A673 (cell line): Measurements from ENCODE around the gene ACADVL. TPM values are rescaled to one million over a fixed set of nuclear protein-coding genes. Genes with fewer than 3 reads are reported as not detected.
A peak's percentile ranks its signal among the peaks of the same experiment; 100 is the strongest.

Experiments used
- BruUV-seq: library from RNA; stranded (reverse); fragments of 400-500 nt; replicated peaks from 2 replicates; lab custom pipeline; 2021; lab: Mats Ljungman, UMichigan
- CTCF ChIA-PET: fragments of 300-600 bp; sonication (Branson Sonifier 250); formaldehyde crosslinking; loops from one replicate; lab custom pipeline; 2022; ENCODE audit warnings: antibody characterized with exemption; lab: Charles Lee
- POLR2A ChIA-PET: fragments of 300-600 bp; sonication (Branson Sonifier 250); formaldehyde crosslinking; loops from one replicate; lab custom pipeline; 2022; ENCODE audit warnings: antibody characterized with exemption; ENCODE audit not compliant: low non-redundant PET; lab: Charles Lee
- DNase-seq: peaks from one replicate; pipeline ENCODE4 v3.0.0-alpha.2; 2015; ENCODE audit warnings: low spot score
- H3K27ac ChIP-seq: fragments of 200-600 bp; sonication (generic); 2 replicates; pipeline ENCODE4 v1.5.1; 2016; ENCODE audit warnings: mixed run types, low read depth, mild to moderate bottlenecking, mixed read lengths, antibody characterized with exemption, low read length; ENCODE audit not compliant: poor library complexity, severe bottlenecking
- H3K27me3 ChIP-seq: fragments of 200-600 bp; sonication (generic); replicated peaks from 2 replicates; pipeline ENCODE4 v1.6.1; 2017; ENCODE audit warnings: mixed run types, low read depth, mild to moderate bottlenecking, mixed read lengths, antibody characterized with exemption, low read length; ENCODE audit not compliant: insufficient read depth, poor library complexity
- H3K36me3 ChIP-seq: fragments of 200-600 bp; sonication (generic); 2 replicates; pipeline ENCODE4 v1.6.1; 2016; ENCODE audit warnings: mixed run types, mild to moderate bottlenecking, mixed read lengths, antibody characterized with exemption, low read length; ENCODE audit not compliant: insufficient read depth, poor library complexity, severe bottlenecking
- H3K4me1 ChIP-seq: fragments of 200-600 bp; sonication (generic); 2 replicates; pipeline ENCODE4 v1.6.1; 2017; ENCODE audit warnings: mixed run types, mild to moderate bottlenecking, mixed read lengths, antibody characterized with exemption, low read length; ENCODE audit not compliant: insufficient read depth, poor library complexity, severe bottlenecking
- H3K4me3 ChIP-seq: fragments of 200-600 bp; sonication (generic); 2 replicates; pipeline ENCODE4 v1.5.1; 2016; ENCODE audit warnings: low read depth, mixed run types, mild to moderate bottlenecking, mixed read lengths, low read length; ENCODE audit not compliant: poor library complexity, severe bottlenecking
- H3K9me3 ChIP-seq: fragments of 200-600 bp; sonication (generic); 2 replicates; pipeline ENCODE4 v1.6.1; 2016; ENCODE audit warnings: mixed run types, low read depth, mild to moderate bottlenecking, mixed read lengths, antibody characterized with exemption, low read length; ENCODE audit not compliant: poor library complexity, severe bottlenecking
- EZH2 ChIP-seq: fragments of 200-600 bp; sonication (generic); IDR thresholded peaks from 2 replicates; pipeline ENCODE4 v1.6.1; 2017; ENCODE audit warnings: borderline replicate concordance, low read depth, mild to moderate bottlenecking, mixed read lengths, antibody characterized with exemption, low read length; ENCODE audit not compliant: poor library complexity, severe bottlenecking
- intact Hi-C: fragments of 100-400 bp; cut with micrococcal nuclease; formaldehyde crosslinking; loops from one replicate; pipeline ENCODE4 v1.10.0; 2022; ENCODE audit not compliant: unreplicated experiment
- total RNA-seq: library from RNA; stranded (reverse); gene quantifications from 2 replicates; pipeline ENCODE4 v1.2.3, GENCODE V29; 2021
- TF ChIP-seq, protein P1 (sequence below): fragments of 300-800, 200-600 bp; sonication (generic); conservative IDR thresholded peaks from 2 replicates; pipeline ENCODE4 v1.5.1; 2017; ENCODE audit warnings: low read depth, mild to moderate bottlenecking, antibody characterized with exemption, low read length, moderate library complexity, mixed read lengths

The ACADVL gene
- total RNA-seq, 1 experiment from 2014 or later, result 425 TPM

DNA sequence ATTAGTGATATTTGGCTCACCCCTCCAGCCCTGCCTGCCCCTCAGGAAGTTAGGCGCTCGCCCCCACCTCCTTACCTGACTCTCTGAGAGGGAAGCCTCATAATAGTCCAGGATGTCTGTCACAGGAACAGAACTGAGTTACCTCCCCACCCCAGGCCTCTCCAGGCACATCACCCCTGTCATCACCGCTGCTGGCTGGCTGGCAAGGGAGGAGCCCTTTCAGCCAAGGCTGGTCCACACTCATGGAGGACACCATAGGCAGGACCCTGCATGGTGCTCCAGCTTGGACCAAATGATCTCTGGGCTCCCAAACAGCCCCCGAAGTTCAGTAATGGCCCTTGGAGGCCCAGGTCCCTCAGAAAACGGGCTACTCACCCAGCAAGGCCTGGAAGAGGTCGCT is 1.6 kb upstream of the ACADVL start:
- ChIA-PET CTCF (no interaction called here), POLR2A (no interaction called here)
- no TSS peak for BruUV-seq
- peaks cover 44% of the 10 kb centered on the region for H3K4me1 ChIP-seq
- H3K27ac ChIP-seq, result peak overlapping the region; percentile 93
- TF ChIP-seq, protein P1, sequence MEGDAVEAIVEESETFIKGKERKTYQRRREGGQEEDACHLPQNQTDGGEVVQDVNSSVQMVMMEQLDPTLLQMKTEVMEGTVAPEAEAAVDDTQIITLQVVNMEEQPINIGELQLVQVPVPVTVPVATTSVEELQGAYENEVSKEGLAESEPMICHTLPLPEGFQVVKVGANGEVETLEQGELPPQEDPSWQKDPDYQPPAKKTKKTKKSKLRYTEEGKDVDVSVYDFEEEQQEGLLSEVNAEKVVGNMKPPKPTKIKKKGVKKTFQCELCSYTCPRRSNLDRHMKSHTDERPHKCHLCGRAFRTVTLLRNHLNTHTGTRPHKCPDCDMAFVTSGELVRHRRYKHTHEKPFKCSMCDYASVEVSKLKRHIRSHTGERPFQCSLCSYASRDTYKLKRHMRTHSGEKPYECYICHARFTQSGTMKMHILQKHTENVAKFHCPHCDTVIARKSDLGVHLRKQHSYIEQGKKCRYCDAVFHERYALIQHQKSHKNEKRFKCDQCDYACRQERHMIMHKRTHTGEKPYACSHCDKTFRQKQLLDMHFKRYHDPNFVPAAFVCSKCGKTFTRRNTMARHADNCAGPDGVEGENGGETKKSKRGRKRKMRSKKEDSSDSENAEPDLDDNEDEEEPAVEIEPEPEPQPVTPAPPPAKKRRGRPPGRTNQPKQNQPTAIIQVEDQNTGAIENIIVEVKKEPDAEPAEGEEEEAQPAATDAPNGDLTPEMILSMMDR, result no peak
- no peak for TF ChIP-seq EZH2
- no peaks in the 10 kb centered on the region for H3K27me3 ChIP-seq
- H3K9me3 ChIP-seq, result no peaks in the 10 kb centered on the region
- H3K36me3 ChIP-seq, result peaks cover 22% of the 10 kb centered on the region
- intact Hi-C loops, result no loop called here
- peak; percentile 12 for DNase-seq
- peak overlapping the region; percentile 73 for H3K4me3 ChIP-seq

DNA sequence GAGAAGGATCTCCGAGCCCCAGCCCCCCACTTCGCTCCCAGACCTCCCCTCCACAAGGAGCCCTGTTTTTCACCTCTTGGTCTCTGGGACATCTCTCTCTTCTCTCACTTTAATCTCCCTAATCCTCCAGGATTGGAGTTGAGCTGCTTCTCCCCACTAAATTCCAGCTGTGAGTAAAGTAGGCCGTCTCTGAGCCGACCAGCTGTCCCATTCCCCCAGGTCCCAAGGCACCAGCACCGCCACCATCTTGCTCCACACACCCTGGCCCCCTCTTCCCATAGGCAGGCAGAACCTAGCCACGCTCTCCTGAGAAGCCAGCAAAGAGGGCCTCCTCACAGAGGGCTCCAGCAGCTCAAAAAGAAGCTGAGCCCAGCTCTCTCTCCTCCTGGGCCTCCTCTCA is 980 bp upstream of the ACADVL start:
- peaks cover 28% of the 10 kb centered on the region for H3K36me3 ChIP-seq
- H3K27me3 ChIP-seq, result no peaks in the 10 kb centered on the region
- peaks cover 38% of the 10 kb centered on the region for H3K4me1 ChIP-seq
- intact Hi-C loops, result no loop called here
- H3K4me3 ChIP-seq, result no peak overlapping the region
- CTCF ChIA-PET, result no interaction called here
- H3K9me3 ChIP-seq, result no peaks in the 10 kb centered on the region
- no TSS peak for BruUV-seq
- peak overlapping the region; percentile 93 for H3K27ac ChIP-seq
- POLR2A ChIA-PET, result no interaction called here
- peak; percentile 15 for DNase-seq
- no peak for TF ChIP-seq EZH2
- TF ChIP-seq, protein P1, result no peak

DNA sequence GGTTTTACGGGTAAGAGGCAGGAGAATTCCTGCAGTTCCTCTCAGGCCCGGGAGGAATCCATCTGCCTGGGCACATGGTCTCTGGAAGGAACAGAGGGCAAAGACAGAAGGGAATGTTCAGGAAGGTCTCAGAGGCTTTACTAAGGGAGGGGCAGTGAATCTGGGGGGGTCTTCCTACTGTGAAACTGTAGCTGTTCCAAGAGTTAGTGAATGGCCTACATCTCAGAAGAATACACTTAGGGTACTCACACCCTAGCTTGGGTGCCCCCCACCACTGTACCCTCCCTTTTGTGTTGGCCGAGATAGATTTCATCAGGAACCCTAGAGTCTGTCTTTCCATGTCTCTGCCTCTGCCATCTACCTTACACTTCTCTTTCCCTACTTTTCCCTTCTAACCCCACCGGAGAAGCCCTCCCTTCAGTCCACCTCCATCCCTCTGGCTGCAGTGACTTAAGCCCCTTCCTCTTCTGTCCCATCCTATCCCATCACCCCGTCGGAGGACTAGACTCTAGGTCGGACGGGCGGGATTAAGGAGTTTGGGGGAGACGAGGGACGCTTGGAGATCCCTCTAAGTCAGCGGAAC is 418 bp upstream of the ACADVL start:
- BruUV-seq, result no TSS peak
- Histone ChIP-seq H3K4me1 (peaks cover 36% of the 10 kb centered on the region), H3K4me3 (peak overlapping the region; percentile 94), H3K9me3 (no peaks in the 10 kb centered on the region), H3K27ac (peak overlapping the region; percentile 93), H3K27me3 (no peaks in the 10 kb centered on the region), H3K36me3 (peaks cover 33% of the 10 kb centered on the region)
- TF ChIP-seq, protein P1, result no peak
- TF ChIP-seq EZH2, result no peak
- ChIA-PET POLR2A (interaction anchor here (0.5 to 0.7 kb wide), 2 partner anchors 15 to 608 kb away, joined by 3 read pairs; partner anchors contain the start of gene DVL2), CTCF (interaction anchor here (0.6 kb wide), 1 partner anchor 152 kb away, joined by 13 read pairs; no protein-coding TSS in a partner anchor)
- DNase-seq, result no peak
- intact Hi-C loops, result no loop called here
